ENCODE measurements around the gene TTC7B. TPM values are rescaled to one million over a fixed set of nuclear protein-coding genes. Genes with fewer than 3 reads are reported as not detected.

Gene TTC7B
- total and polyA plus RNA-seq, 9 of the 15 experiments (the other 6 are each of a cell fraction or from before 2014, with no cell fraction given): 2.2 to 77.2 (median 36.7) TPM

- Histone ChIP-seq H3K27ac (ENCODE audit: extremely low read depth, low read depth, low read length) (no peak overlapping the region), H2AFZ (ENCODE audit: low read depth, low read length) (no peak overlapping the region), H4K20me1 (replicated peaks; ENCODE audit: control insufficient read depth, insufficient read depth, low read length) (no peaks in the 10 kb centered on the region), H3K9me3 (replicated peaks; ENCODE audit: control insufficient read depth, insufficient read depth, low read depth, low read length) (no peaks in the 10 kb centered on the region), H3K79me2 (ENCODE audit: control insufficient read depth, insufficient read depth, low read length) (no peaks in the 10 kb centered on the region), H3K9ac (ENCODE audit: insufficient read depth in 1 of 2, low read depth in 2 of 2, low read length in 2 of 2) (no peak overlapping the region), H3K36me3 (ENCODE audit: control insufficient read depth, insufficient read depth, low read length) (no peaks in the 10 kb centered on the region), H3K4me1 (replicated peaks in 1 of 2; ENCODE audit: control insufficient read depth in 2 of 2, insufficient read depth in 2 of 2, low read length in 2 of 2) (peaks cover 0 to 9% of the 10 kb centered on the region in 2 experiments; a peak in 3 of 5 replicates), H3K9me1 (ENCODE audit: control insufficient read depth, insufficient read depth, low read length) (no peaks in the 10 kb centered on the region), H3K4me3 (no peak overlapping the region), H3K4me2 (ENCODE audit: insufficient read depth, low read length) (no peak overlapping the region), H3K27me3 (ENCODE audit: control insufficient read depth in 2 of 2, insufficient read depth in 2 of 2, low read length in 2 of 2) (no peaks in the 10 kb centered on the region)
- in situ Hi-C loops (cut with MboI) (no loop called here), intact Hi-C loops (cut with micrococcal nuclease) (no loop called here)
- DNase-seq (ENCODE audit: extremely low read depth in 1 of 4, low spot score in 3 of 4): no peak
- TF ChIP-seq SP2 (IDR thresholded peaks at IDR 0.05; ENCODE audit: extremely low read depth, low read depth, low read length, poor library complexity, severe bottlenecking) (no peak), NFXL1 (CRISPR knock-in tag; IDR thresholded peaks at IDR 0.05) (no peak), SMAD2 (IDR thresholded peaks at IDR 0.05; ENCODE audit: low read depth, low read length) (no peak), ZBTB2 (IDR thresholded peaks at IDR 0.05) (no peak)
- no peak for FAIRE-seq
- ChIA-PET POLR2A (no interaction called here), CTCF (ENCODE audit: low intra/inter-chr PET ratio) (no interaction called here)
- no TSS peak for BruUV-seq (replicated peaks)
- no peak for ATAC-seq
Observed at GRCh38 chr14:90853116-90853515, 36.9 kb upstream of the TTC7B start.

All from K562 (cell line).